Vein endothelial cell (primary cell): Measurements from ENCODE around the gene PCK1. TPM values are rescaled to one million over a fixed set of nuclear protein-coding genes. Genes with fewer than 3 reads are reported as not detected.

ENCODE experiments used
- total RNA-seq: library from RNA; depleted of rRNA; stranded (reverse); fragments of >200 nt; gene quantifications from 2 replicates; pipeline ENCODE4 v1.2.3, GENCODE V29; 2012

Gene PCK1
- total RNA-seq = not detected in 2 replicates

GRCh38 chr20:57560554-57561355 lies at the start of gene PCK1:
Gene PCK1, plus strand, starts transcription at chr20:57561110. Its CDS starts 302 bp downstream, at chr20:57561412.

GRCh38 chr20:57524511-57525176 lies 36.3 kb upstream of the PCK1 start, which contains the start of gene CTCFL:
Gene CTCFL, minus strand, starts transcription at chr20:57525140. Its CDS starts 935 bp downstream, at chr20:57524205.

Other genes starting within 250 kb of the PCK1 start
- not detected in 2 replicates for gene SPO11, start 231.3 kb upstream of the PCK1 start, total RNA-seq
- gene RAE1, start 209.9 kb upstream of the PCK1 start, total RNA-seq = 30.1 and 36.9 TPM in 2 replicates
- gene RBM38, start 169.7 kb upstream of the PCK1 start, total RNA-seq = 22.0 and 25.8 TPM in 2 replicates
- gene CTCFL, start 36.0 kb upstream of the PCK1 start, total RNA-seq = under 0.01 TPM in 1 of 2 replicates, not detected in the other
- gene ZBP1, start 59.3 kb downstream of the PCK1 start, total RNA-seq = not detected in 2 replicates
- 11.8 and 25.2 TPM in 2 replicates for gene PMEPA1, start 148.9 kb downstream of the PCK1 start, total RNA-seq